Right ventricle myocardium superior (tissue), 1 donor: ENCODE results near the gene DIAPH1. TPM values are rescaled to one million over a fixed set of nuclear protein-coding genes. Genes with fewer than 3 reads are reported as not detected.
A peak's percentile ranks its signal among the peaks of the same experiment; 100 is the strongest.
"Not testable (repeated sequence)": the region's sequence is repeated elsewhere in the genome, so short reads cannot be mapped to it uniquely, and the experiment has no call there.

Experiments used
- ATAC-seq: fragments of 200-7000 bp; cut with Tn5 transposase; one replicate; pipeline ENCODE4 v1.9.1; 2020; ENCODE audit warnings: mild to moderate bottlenecking; ENCODE audit not compliant: poor library complexity
- DNase-seq: peaks from one replicate; pipeline ENCODE4 v3.0.0-alpha.2; 2020
- intact Hi-C: fragments of 100-400 bp; cut with DNase I; formaldehyde crosslinking; loops from one replicate; pipeline ENCODE4 v1.11.2; 2022
- total RNA-seq: library from RNA; stranded (reverse); fragmentation: NEBNext Ultra II Directional; extraction: Animal tissue kit (Norgen Biotek cat#: 25700); gene quantifications from one replicate; pipeline ENCODE4 v1.2.1, GENCODE V29; 2021
- donor health status: DM: no; HTN: yes; CAD: no; lungs with severe emphysema.

DIAPH1 gene
- total RNA-seq, 1 donor from 2014 or later = 32.0 TPM

DNA sequence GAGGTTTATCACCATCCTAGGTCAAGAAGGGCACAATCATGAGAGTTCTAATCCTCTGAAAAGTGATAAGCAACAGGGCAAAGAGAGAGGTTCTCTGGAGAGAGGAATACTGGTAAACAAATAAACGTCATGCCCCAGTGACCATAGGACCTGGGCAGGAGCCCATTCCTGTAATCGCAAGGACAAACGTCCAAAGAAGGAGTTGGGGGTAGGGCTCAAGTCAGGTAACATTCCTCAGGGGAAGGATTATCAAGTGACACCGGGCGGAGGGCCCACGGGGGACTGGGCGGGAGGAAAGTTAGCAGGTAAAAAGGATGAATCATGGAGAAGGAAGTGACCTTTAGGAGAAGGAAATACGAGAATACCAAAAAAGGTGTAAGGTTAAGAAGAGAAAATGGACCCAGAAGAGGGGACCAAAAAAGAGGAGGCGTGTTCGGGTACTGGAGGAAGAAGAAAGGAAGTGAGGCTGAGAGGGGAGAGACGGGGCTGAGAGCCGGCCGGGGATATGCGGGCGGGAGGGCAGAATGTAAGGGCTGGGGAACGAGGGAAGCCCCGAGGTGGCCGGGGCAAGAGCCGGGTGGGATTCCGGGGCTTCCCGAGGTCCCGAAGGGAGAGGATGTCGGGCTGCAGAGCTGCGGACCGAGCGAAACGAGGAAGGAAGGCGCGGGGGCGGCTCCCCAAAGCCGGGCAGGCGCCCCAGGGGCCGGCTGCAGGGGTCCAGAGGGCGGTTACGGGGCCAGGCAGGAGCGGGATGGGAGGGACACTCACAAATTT is 583 bp downstream of the DIAPH1 start:
- intact Hi-C loops = no loop called here

DNA sequence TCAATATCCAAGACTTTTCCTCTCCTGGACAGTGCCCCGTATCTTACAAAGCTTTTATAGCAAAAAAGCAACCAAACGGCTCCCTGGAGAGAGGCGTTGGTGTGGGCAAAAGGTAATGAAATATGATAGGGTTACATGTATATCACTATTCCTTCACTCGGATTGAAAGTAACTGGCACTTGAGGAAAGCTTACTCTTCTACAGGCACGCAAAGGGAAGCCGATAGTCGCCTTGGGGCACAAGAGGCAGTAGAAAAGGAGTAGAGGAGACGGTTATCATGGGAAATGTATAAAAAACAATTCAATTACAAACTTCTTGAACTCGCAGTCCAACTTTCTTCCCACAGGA is 1.1 kb downstream of the DIAPH1 start:
- intact Hi-C loops = no loop called here

More for the DNA sequence above, 583 bp downstream of the DIAPH1 start:
- DNase-seq (peak; percentile 57), ATAC-seq (peak; percentile 35)

DNA sequence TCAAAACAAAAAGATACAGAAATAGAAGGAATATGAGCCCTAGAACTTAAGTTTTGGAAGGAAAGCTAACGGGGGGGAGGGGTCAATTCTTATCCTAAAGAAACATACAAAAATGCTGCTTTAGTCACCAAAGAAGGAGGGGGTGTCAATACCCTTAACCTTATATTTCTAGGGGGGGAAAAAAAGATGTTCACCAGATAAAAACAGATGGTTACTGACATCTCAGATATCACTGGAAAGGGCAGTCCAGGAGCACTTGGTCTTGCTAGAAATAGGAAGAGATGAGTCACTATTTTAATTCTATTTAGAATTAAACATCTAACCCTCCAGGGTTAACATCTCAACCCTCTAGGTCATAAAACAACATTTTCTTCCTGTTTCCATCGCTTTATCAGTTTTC is 1.7 kb downstream of the DIAPH1 start:
- intact Hi-C loops = no loop called here
- no peak for ATAC-seq
- no peak for DNase-seq

More for the DNA sequence above, 1.1 kb downstream of the DIAPH1 start:
- no peak for DNase-seq
- no peak for ATAC-seq

DNA sequence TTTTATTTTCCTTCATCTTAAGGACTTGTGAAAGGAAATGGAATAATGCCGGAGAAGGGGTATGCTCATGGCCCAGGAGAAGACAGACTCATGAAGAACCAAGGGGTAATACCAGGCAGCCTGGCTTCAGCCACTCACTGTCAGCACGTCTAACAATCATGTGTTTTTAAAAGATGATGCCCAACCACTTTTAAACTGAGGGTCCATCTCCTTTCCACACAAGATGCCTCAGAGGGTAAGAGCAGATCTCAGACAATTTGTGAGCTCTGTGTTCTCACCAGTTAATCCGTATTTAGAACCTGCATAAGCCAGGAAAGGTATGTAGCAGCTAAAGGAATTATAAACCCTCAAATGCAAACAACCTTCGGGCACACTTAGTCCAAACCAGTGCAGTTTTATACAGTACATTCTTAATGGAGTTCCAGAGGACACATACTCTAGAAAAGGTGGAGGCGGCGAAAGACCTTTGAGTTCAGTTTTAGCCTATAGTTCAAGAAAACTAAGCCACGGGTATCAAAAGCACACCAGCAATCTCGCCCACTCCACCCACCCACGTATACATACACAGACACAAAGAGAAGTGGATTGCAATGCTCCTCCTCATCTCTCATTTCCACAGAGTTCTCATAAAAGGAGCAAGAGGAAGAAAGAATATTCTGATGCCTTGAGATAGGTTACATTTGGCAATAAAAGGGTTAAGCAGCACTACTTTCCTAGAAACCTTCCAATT is 2.6 kb downstream of the DIAPH1 start:
- intact Hi-C loops = no loop called here

DNA sequence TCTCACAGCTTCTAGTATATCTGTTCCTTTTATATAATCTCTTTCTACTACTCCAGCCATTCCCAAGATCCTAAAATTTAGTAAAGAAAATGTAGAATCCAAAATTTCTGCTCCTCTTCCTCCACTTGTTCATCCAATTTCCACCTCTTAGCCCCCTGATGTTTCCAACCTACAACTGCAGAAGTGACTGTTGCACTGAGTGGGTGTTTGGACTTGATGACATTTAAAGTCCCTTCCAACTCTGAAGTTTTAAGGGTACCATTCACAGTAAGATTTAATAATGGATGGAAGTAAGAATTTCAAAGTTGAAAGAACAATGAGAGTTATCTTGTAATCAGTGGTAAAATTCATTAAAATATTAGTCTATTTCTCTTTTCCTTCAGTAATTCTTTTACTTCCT is 5.5 kb downstream of the DIAPH1 start:
- intact Hi-C loops = no loop called here
- no peak for ATAC-seq
- no peak for DNase-seq

More for the DNA sequence above, 2.6 kb downstream of the DIAPH1 start:
- ATAC-seq (no peak), DNase-seq (no peak)

DNA sequence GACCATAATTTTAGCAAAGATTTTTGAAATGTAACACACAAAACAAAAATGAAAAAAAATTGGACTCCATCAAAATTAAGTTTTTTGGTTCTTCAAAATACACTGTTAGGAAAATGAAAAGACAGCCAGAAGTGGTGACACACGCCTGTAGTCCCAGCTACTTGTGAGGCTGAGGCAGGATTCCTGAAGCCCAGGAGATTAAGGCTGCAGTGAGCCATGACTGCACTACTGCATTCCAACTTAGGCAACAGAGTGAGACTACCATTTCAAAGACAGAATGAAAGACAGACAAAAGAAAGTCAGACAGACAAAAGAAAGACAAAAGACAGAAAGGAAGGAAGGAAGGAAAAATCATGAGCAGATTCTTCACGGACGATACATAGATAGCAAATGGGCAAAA is 7.5 kb downstream of the DIAPH1 start:
- intact Hi-C loops = no loop called here
- no peak for DNase-seq
- no peak for ATAC-seq

DNA sequence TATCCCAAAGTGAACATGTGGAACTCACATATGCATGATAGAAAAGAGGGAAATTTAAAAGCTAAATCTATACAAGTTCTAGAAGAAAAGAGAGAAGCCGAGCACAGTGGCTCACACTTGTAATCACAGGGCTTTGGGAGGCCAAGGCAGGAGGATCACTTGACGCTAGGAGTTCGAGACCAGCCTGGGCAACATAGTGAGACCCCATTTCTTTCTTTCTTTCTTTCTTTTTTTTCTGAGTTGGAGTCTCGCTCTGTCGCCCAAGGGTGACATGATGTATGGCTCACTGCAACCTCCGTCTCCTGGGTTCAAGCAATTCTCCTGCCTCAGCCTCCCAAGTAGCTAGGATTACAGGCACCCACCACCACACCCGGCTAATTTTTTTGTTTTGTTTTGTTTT is 8.9 kb downstream of the DIAPH1 start:
- ATAC-seq, intact Hi-C loops, DNase-seq: not testable (repeated sequence)

DNA sequence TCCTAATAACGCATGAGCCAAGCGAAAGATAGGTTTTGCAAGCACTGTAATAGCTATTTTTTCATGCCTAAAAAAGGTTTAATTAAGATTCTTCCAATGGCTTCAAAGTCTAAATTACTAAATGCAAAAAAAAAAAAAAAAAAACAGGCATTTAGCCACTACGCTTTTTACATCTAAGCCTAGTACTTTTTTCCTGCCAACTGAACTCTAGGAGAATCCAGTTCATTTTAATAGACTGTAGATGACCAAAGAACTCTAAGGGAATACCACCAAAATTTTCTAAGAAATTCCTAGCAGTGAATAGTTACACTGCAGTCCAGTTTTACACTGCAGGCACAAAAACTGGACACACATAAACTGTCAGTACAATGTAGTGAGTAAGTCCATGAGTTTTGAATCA is 9.8 kb downstream of the DIAPH1 start:
- intact Hi-C loops = no loop called here
- no peak for ATAC-seq

DNA sequence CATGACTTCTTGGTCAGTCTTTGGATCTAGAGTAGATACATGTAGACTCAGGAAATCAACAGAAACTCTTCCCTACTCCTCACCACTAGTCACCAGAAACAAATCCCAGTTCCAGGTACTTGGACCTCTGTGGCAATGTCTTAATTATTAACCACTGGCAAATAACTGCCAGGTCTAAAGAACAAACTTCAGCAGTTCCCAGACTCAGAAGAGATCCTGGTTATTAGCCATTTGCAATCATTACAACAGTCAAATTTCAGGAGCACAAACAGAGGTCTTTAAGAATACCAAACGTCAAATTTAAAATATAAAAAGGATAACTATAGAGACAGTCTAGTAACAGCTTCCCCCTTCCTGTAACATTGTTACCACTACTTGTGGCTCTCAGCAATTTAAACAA is 10.2 kb downstream of the DIAPH1 start:
- intact Hi-C loops = no loop called here
- DNase-seq (no peak), ATAC-seq (no peak)

More for the DNA sequence above, 9.8 kb downstream of the DIAPH1 start:
- no peak for DNase-seq

DNA sequence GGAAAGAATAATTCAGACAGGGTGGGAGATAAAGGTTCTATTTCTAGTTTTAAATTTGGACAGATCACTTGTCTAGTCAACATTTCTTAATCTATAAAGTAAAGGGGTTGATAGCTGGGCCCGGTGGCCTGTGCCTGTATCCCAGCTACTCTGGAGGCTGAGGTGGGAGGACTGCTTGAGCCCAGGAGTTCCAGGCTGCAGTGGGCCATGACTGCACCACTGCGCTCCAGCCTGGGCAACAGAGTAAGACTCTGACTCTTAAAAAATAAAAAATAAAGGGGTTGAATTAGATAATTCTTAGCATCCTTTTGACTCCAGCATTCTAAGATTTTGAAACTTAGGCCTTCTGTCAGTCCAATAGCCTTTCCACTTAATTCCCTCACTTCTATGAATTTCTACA is 10.8 kb downstream of the DIAPH1 start:
- ATAC-seq (no peak), DNase-seq (no peak)
- intact Hi-C loops = no loop called here

DNA sequence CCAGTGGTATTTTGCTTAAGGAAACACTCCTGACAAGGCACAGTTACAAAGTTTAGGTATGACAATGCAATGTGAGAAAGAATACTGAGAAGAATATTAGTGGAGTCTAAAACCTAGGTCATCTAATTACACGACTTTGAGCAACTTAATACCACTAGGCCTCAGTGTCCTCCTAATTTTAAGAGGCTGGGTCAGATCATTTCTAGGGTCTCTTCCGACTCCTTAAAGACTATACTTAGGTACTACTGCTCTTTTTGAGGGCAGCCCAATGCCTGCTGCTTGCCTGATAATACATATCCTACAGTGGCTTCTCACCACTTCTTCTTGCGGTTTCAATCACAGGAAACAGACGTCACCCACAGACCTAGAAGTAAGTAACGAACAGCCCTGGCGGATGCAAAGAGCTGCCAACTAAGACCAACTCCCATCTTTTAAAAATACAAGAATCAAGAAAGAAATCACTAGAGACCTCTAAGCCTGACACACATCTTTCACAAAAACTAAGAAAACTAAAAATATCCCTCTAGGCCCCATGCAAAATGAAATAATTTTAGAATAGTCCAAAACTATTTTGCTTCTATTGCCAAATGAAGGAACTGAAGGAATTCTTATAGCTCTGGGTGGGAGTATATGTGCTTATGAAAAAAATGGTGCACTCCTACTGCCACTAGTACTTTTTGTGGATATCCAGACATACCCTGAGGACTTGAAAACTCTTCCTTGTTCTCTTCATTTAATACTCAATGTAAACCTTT is 13.1 kb downstream of the DIAPH1 start:
- intact Hi-C loops = no loop called here
- DNase-seq (no peak), ATAC-seq (peak; percentile 80)

DNA sequence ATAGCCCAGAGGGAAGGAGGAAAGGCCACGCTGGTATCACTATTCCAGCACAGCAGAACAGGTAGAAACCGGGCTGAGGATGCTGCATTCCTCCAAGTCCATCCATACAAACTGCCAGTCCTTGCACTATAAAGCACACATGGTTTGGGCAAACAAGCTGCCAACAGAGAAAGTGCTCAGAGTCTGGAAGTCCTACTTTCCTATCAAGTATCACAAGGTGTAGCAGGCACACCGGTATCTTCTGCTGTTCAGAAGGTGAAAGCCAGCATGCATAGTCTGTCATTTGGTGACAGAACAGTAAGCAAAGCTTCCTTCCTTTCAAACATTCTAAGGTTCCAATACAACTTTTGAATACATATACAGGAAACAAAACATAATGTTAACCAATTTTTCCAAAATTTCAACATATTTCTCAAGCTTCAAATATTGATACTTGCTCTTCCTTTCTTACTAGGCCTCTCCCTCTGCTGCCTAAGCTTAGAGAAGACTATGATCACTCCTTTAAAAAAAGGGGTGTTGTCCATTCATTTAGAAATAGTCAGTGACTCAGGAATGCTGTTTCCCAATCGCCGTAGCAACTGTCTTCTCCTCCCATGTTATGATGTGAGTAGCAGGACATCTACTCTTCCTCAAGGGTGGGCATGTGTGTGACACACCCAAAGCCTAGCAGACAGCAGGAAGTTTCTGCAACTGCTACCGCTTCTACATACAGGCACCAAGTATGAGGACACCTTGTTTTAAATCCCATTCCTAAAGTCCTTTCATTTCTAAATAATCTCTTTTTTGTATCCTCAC is 14.7 kb downstream of the DIAPH1 start:
- DNase-seq (no peak), ATAC-seq (peak; percentile 85)
- intact Hi-C loops = no loop called here

DNA sequence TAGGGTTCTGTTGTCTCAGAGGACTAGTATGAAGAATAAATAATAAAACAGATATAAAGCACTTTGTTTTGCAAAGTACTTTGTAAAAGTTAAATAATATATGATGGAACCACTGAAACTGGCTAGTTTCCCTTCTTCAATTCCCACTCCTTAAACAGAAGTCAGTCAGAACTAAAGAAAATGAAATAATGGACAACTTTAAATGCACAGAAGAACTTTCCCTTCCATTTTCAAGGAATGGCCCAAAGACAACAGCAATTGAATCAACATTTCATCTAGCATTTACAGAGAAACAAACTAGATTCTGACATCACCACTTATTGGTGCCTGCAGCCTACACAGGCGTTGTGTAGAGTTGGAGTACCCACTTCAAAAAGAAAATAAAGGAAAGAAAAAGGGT is 16.2 kb downstream of the DIAPH1 start:
- intact Hi-C loops = no loop called here
- ATAC-seq = no peak
- DNase-seq = no peak

DNA sequence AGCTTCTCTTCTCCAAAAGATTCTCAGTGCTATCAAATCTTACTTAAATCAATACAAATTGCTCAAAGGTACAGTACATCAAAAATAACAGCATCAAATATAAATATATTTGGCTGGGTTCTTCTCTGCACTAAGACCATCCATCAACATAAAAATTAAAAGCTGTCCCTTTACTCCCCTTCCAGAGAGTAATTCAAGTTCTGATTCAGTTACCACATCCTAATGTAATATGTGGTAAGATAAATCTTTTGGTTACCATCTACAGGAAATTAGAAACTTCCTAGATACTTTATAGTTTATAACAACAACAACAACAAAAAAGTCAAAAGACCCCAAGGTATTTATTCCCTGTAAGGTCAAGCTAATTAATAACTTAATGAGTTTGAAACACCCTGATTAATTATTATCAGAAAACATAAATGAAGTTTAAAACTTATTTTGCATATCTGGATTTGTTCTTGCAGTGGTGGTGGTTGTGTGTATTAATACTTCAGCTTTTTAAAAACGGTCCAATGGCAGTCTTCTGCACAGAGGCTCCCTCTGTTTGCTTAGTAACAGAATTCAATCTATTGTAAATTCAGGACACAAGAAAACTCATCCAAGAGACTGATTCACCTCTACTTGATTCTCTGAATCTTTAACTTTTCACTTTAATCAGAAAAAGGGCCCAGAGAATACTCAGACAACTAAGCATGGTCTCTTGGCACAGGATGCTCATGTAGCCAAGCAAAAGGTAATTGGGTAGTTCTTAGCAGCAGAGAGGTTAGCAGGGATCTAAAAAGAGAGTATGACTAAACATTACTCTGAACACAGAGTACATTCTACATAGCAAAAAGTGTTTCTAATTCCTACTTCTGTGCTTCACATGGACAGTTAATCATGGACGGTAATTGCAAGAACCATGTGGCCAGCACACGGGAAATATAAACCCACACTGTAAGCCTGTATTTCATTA is 20.1 kb downstream of the DIAPH1 start:
- intact Hi-C loops = no loop called here
- peak; percentile 83 for ATAC-seq
- DNase-seq = no peak

DNA sequence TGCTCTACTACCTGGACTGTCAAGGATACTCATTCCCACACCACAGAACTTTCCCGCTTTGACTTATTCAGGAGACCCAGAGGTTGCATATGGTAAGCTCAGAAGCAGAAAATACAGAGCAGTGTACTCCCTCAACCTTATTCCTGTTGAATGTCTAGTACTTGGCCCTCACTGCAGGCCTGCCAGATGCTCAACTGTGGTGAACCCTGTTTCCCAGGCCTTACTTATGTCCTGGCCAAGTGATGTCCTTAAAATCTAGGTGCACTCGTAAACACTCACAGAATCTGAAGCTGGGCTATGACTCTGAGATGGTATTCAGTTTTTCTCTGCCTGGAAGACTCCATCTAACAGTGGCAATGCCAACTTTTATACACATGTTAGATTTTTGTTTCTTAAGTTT is 21.0 kb downstream of the DIAPH1 start:
- intact Hi-C loops = no loop called here
- DNase-seq = no peak
- peak; percentile 54 for ATAC-seq

DNA sequence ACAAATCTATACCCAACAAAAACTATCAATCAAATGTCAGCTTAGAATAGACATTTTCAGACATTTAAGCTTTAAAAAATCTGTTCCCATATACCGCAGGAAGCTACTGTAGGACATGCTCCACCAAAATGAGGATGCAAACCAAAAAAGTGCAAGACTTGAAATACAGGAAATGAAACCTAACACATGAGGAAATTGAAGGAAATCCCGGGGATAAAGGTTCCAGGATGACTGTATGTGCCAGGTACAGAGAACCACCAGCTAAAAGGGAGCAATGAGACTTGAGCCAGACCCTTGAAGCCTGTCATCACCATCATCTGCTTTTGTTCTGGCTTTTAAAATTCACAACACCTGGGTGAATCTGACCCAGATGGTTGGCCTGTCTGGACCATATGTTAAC is 21.4 kb downstream of the DIAPH1 start:
- peak; percentile 14 for ATAC-seq
- DNase-seq = no peak
- intact Hi-C loops = no loop called here

DNA sequence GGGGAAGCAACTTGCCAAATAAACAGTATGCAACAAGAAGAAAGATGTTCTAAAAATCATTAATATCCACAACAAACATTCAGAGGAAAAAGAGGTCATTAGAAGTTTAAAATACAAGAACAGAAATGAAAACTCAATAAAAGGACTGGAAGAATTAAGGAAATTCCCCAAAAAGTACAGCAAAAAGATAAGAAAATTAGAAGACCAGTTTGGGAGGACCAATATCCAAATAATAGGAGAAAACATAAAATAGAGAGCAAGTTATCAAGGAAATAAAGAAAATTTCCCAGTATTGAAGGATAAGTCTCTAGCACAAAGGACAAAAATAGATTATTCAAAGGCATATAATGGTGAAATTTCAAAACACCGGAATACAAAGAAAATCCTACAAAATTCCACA is 21.9 kb downstream of the DIAPH1 start:
- no peak for ATAC-seq
- intact Hi-C loops = no loop called here
- no peak for DNase-seq

DNA sequence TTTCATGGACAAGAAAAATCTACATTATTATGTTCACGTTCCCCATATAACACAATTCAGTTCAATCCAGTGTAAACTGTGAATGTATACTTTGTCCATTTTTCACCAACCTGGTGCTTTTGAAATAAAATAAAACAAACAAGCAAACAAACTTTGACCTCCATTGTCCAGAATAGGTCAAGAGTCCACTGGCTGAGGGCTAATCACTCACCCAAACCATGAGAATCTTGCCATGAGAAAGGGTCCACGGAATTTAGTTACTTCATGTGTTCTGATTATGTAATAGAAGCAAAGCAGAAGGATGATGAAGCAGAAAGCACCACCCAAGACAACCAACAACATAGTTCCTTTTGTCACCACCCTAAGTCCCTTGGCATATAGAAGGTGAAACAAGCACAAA is 28.7 kb downstream of the DIAPH1 start:
- intact Hi-C loops = no loop called here
- ATAC-seq = peak; percentile 26
- DNase-seq = no peak
